Stomach (tissue), 9 donors: ENCODE results near the gene KRT80. TPM values are rescaled to one million over a fixed set of nuclear protein-coding genes. Genes with fewer than 3 reads are reported as not detected.

Source experiments
- DNase-seq, 2 donors: peaks; one replicate each; pipeline versions ENCODE4 v3.0.0 to v3.0.0-alpha.2; 2013 to 2019
- H3K27ac ChIP-seq, 5 donors: fragments of 200-600 bp in 4 of 5; sonication (generic) in 4 of 5; one replicate each; pipeline ENCODE4 v1.5.1; 2013 to 2019; ENCODE audit warnings: mild to moderate bottlenecking in 1 of 5, moderate library complexity in 1 of 5
- H3K27me3 ChIP-seq, 3 donors: fragments of 200-600 bp; sonication (generic); one replicate each; pipeline ENCODE4 v1.5.1; 2017 to 2019; ENCODE audit warnings: mixed run types in 1 of 3
- H3K36me3 ChIP-seq, 4 donors: fragments of 200-600 bp; sonication (generic); 1 replicate in 3 of 4; 2 replicates in 1 of 4; pipeline ENCODE4 v1.5.1; 2016 to 2019
- H3K4me1 ChIP-seq, 4 donors: fragments of 200-600 bp; sonication (generic); one replicate each; pipeline ENCODE4 v1.5.1; 2016 to 2019
- H3K4me3 ChIP-seq, 4 donors: fragments of 200-600 bp; sonication (generic) in 3 of 4; one replicate each; pipeline ENCODE4 v1.5.1; 2016 to 2019; ENCODE audit warnings: mild to moderate bottlenecking in 1 of 4
- H3K9me3 ChIP-seq, 4 donors: fragments of 200-600 bp; sonication (generic); one replicate each; pipeline ENCODE4 v1.5.1; 2016 to 2019
- EP300 ChIP-seq: sonication (generic); formaldehyde crosslinking; IDR thresholded peaks from one replicate; pipeline ENCODE4 v1.6.1; 2017; ENCODE audit warnings: antibody characterized with exemption
- POLR2A ChIP-seq, 4 donors: fragments of 450-650 bp; IDR thresholded peaks; one replicate each; pipeline ENCODE4 v1.6.1; 2016; ENCODE audit warnings: antibody characterized with exemption in 4 of 4, control low read depth in 2 of 4, mild to moderate bottlenecking in 1 of 4, moderate library complexity in 1 of 4
- POLR2AphosphoS5 ChIP-seq, 3 donors: sonication (generic); formaldehyde crosslinking; IDR thresholded peaks; one replicate each; pipeline ENCODE4 v1.6.1; 2016; ENCODE audit warnings: antibody characterized with exemption in 3 of 3
- WGBS, 5 donors: extraction: QIAGEN DNeasy Blood & Tissue Kit in 3 of 5; methylation state at CpG; one replicate each; pipeline versions ENCODE4 v1.1.5 to v1.1.7; 2013 to 2018; 5-methylcytosine and 5-hydroxymethylcytosine counted together
- intact Hi-C: fragments of 100-400 bp; cut with DNase I; formaldehyde crosslinking; loops from one replicate; pipeline ENCODE4 v1.15.1; 2023; ENCODE audit warnings: low total_unique reads
- polyA plus RNA-seq, 3 donors: library from polyadenylated mRNA; stranded (reverse); fragments of 200-250 nt; gene quantifications; one replicate each; pipeline ENCODE4 v1.2.3, GENCODE V29; 2013
- total RNA-seq, 5 donors: library from RNA; depleted of rRNA; stranded (reverse); fragments of >200 nt; gene quantifications; one replicate each; pipeline versions ENCODE4 v1.1.0 to v1.2.3, GENCODE V29; 2014 to 2016
- TF ChIP-seq, protein P1 (sequence below), 7 experiments: fragments of 450-650 bp in 4 of 7; fragments of 200-600 bp in 3 of 7; sonication (generic) in 3 of 7; IDR thresholded peaks; one replicate each; pipeline ENCODE4 v1.5.1; 2016 to 2019; ENCODE audit warnings: antibody characterized with exemption in 7 of 7, control low read depth in 2 of 7, mild to moderate bottlenecking in 1 of 7
- donor health status: healthy with polysubstance abuse.
- donor health status: Bipolar disorder and iron deficiency.
- donor health status: healthy.

Gene KRT80
- total and polyA plus RNA-seq, 8 donors = 0.29 to 3.7 (median 0.45) TPM; not detected in 3

DNA sequence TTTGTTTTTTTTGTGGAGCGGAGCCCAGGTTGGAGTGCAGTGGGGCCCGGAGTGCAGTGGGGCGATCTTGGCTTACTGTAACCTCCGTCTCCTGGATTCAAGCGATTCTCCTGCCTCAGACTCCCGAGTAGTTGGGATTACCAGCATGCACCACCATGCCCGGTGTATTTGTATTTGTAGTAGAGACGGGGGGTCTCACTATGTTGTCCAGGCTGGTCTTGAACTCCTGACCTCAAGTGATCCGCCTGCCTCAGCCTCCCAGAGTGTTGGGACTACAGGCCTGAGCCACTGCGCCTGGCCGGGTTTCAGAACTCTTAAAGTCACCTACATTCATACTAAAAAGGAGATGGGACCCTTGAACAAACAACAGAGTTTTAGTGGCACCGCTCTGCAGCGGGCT, 52.7 kb downstream of the KRT80 start:
- no peak for TF ChIP-seq POLR2A (IDR thresholded peaks at IDR 0.05)
- TF ChIP-seq POLR2AphosphoS5 (IDR thresholded peaks at IDR 0.05) = no peak
- TF ChIP-seq EP300 = no peak
- TF ChIP-seq, protein P1, sequence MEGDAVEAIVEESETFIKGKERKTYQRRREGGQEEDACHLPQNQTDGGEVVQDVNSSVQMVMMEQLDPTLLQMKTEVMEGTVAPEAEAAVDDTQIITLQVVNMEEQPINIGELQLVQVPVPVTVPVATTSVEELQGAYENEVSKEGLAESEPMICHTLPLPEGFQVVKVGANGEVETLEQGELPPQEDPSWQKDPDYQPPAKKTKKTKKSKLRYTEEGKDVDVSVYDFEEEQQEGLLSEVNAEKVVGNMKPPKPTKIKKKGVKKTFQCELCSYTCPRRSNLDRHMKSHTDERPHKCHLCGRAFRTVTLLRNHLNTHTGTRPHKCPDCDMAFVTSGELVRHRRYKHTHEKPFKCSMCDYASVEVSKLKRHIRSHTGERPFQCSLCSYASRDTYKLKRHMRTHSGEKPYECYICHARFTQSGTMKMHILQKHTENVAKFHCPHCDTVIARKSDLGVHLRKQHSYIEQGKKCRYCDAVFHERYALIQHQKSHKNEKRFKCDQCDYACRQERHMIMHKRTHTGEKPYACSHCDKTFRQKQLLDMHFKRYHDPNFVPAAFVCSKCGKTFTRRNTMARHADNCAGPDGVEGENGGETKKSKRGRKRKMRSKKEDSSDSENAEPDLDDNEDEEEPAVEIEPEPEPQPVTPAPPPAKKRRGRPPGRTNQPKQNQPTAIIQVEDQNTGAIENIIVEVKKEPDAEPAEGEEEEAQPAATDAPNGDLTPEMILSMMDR (IDR thresholded peaks at IDR 0.05) = no peak
- Histone ChIP-seq H3K4me3 (no peak overlapping the region), H3K36me3 (no peaks in the 10 kb centered on the region), H3K27ac (no peak overlapping the region), H3K27me3 (peaks cover 0 to 22% (median 0%) of the 10 kb centered on the region in 3 donors), H3K4me1 (peaks cover 0 to 7% (median 0%) of the 10 kb centered on the region in 4 donors), H3K9me3 (no peaks in the 10 kb centered on the region)
- 75 to 87% (median 82%) methylated on average over 13 of the region's 13 CpGs for WGBS, 5 donors
- intact Hi-C loops = no loop called here
- no peak for DNase-seq

DNA sequence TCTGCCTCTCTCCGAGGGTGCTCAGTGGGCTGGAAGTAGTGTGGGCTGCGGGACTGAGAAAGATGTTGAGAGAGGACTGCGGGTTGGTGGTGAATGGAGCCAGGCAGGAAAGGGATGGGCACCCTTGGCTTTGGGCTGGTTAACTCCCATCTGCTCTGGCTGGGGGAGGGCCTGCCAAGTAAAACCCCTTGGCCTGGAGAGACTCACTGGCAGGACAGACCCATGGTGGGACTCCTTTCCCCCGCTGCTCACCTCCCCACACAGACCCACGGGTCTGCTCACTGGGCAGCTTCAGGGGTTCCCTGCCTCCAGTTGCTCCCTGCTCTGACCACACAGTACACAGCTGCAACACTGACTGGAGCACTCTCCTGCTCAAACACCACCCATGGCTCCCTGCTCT, 54.1 kb downstream of the KRT80 start:
- Histone ChIP-seq H3K27ac (no peak overlapping the region), H3K4me3 (no peak overlapping the region), H3K36me3 (no peaks in the 10 kb centered on the region), H3K27me3 (peaks cover 0 to 22% (median 0%) of the 10 kb centered on the region in 3 donors), H3K4me1 (peaks cover 0 to 5% (median 0%) of the 10 kb centered on the region in 4 donors), H3K9me3 (no peaks in the 10 kb centered on the region)
- DNase-seq = no peak
- WGBS, 5 donors = 81 to 87% (median 85%) methylated on average over 5 of the region's 5 CpGs
- intact Hi-C loops = no loop called here
- TF ChIP-seq EP300 (no peak), POLR2A (IDR thresholded peaks at IDR 0.05) (no peak), POLR2AphosphoS5 (IDR thresholded peaks at IDR 0.05) (no peak)
- TF ChIP-seq, protein P1 (IDR thresholded peaks at IDR 0.05) = no peak

DNA sequence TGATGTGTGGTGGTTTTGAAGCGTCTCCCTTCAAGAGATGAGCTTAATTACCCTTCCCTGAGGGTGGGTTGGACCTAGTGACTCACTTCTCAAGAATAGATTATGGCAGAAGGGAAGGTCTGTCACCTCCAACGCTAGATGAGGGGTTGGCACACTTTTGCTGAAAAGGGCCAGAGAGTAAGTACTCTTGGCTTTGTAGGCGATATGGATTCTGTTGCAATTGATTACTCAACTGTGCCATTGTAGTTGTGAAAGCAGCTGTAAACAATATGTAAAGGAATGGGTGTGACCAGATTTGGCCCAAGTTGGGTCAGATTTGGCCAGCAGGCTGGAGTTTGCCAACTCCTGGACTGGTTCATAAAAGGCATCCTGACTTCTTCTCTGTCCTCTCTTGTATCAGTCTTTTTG, 59.1 kb downstream of the KRT80 start:
- peaks cover 0 to 3% (median 0%) of the 10 kb centered on the region in 3 donors for H3K27me3 ChIP-seq
- H3K27ac ChIP-seq = no peak overlapping the region
- H3K4me1 ChIP-seq = no peaks in the 10 kb centered on the region
- no peaks in the 10 kb centered on the region for H3K9me3 ChIP-seq
- intact Hi-C loops = no loop called here
- 60 to 72% (median 69%) methylated on average over 3 of the region's 3 CpGs for WGBS, 5 donors
- no peaks in the 10 kb centered on the region for H3K36me3 ChIP-seq
- no peak overlapping the region for H3K4me3 ChIP-seq
- no peak for TF ChIP-seq POLR2AphosphoS5 (IDR thresholded peaks at IDR 0.05)
- TF ChIP-seq, protein P1 (IDR thresholded peaks at IDR 0.05) = no peak
- DNase-seq = no peak

DNA sequence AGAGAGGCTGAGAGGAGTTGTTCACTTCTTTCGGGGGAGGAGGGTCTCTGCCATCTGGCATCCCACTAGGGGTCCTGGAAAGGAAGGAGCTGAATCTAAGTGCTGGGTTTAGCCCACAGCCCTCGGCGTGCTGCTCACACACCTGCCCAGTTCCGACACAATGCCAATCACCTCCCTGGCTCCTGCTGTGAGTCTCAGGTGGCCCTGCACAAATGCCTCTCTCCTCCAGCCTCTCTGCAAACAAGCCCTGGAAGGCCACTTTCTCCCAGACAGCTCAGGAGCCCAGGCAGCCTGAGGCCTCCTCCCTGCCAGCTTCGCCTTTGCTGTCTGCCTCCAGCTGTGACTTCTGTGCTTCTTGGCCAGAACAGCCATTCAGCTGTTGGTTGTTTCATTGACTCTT, 61.1 kb downstream of the KRT80 start:
- H3K9me3 ChIP-seq = no peaks in the 10 kb centered on the region
- H3K4me3 ChIP-seq = no peak overlapping the region
- no peaks in the 10 kb centered on the region for H3K36me3 ChIP-seq

More for the DNA sequence above, 61.1 kb downstream of the KRT80 start:
- TF ChIP-seq POLR2A (IDR thresholded peaks at IDR 0.05) = no peak
- TF ChIP-seq EP300 = no peak
- no peak for TF ChIP-seq POLR2AphosphoS5 (IDR thresholded peaks at IDR 0.05)
- TF ChIP-seq, protein P1 (IDR thresholded peaks at IDR 0.05) = no peak
- intact Hi-C loops = no loop called here
- 61 to 86% (median 70%) methylated on average over 5 of the region's 5 CpGs for WGBS, 5 donors
- peak in 1 of 2 donors; percentile 21 for DNase-seq
- no peak overlapping the region for H3K27ac ChIP-seq
- peaks cover 0 to 17% (median 13%) of the 10 kb centered on the region in 4 donors for H3K4me1 ChIP-seq
- H3K27me3 ChIP-seq = peaks cover 0 to under 1% (median 0%) of the 10 kb centered on the region in 3 donors
